CD14-positive monocyte (primary cell): Measurements from ENCODE around the gene TBC1D19. TPM values are rescaled to one million over a fixed set of nuclear protein-coding genes. Genes with fewer than 3 reads are reported as not detected.

ENCODE experiments used
- DNase-seq, 3 donors: peaks; one replicate each; pipeline ENCODE4 v3.0.0-alpha.2; 2011 to 2022
- H2AFZ ChIP-seq: 2 replicates; pipeline ENCODE4 v1.6.0; 2012; ENCODE audit warnings: mild to moderate bottlenecking, low read depth, low read length, inconsistent platforms; ENCODE audit not compliant: insufficient read depth, poor library complexity, severe bottlenecking
- H3K27ac ChIP-seq, 2 donors: 1 replicate in 1 of 2; 2 replicates in 1 of 2; pipeline ENCODE4 v1.5.1; 2012 to 2013; ENCODE audit warnings: low read length in 2 of 2, control low read depth in 1 of 2, inconsistent platforms in 1 of 2, low read depth in 1 of 2, mild to moderate bottlenecking in 1 of 2
- H3K27me3 ChIP-seq, 2 donors: one replicate each; pipeline versions ENCODE4 v1.6.0 to v1.6.1; 2011 to 2013; ENCODE audit warnings: low read length in 2 of 2; ENCODE audit not compliant: control insufficient read depth in 2 of 2, insufficient read depth in 2 of 2
- H3K36me3 ChIP-seq, 2 donors: replicated peaks in 1 of 2; 1 replicate in 1 of 2; 2 replicates in 1 of 2; pipeline versions ENCODE4 v1.5.1 to v1.6.1; 2012 to 2013; ENCODE audit warnings: low read length in 2 of 2, control low read depth in 1 of 2, inconsistent platforms in 1 of 2, mild to moderate bottlenecking in 1 of 2; ENCODE audit not compliant: insufficient read depth in 2 of 2, control insufficient read depth in 1 of 2
- H3K4me1 ChIP-seq, 2 donors: 1 replicate in 1 of 2; 2 replicates in 1 of 2; pipeline versions ENCODE4 v1.5.1 to v1.6.1; 2012 to 2013; ENCODE audit warnings: low read length in 2 of 2, control low read depth in 1 of 2, inconsistent platforms in 1 of 2, mild to moderate bottlenecking in 1 of 2, moderate library complexity in 1 of 2; ENCODE audit not compliant: insufficient read depth in 2 of 2, control insufficient read depth in 1 of 2
- H3K4me2 ChIP-seq: replicated peaks from 2 replicates; pipeline ENCODE3; 2012; ENCODE audit warnings: low read length, moderate library complexity, mild to moderate bottlenecking; ENCODE audit not compliant: poor library complexity, severe bottlenecking; ENCODE audit errors: extremely low read depth
- H3K4me3 ChIP-seq, 3 experiments: fragments of 200-600 bp in 1 of 3; sonication (generic) in 1 of 3; replicated peaks in 1 of 3; 1 replicate in 2 of 3; 2 replicates in 1 of 3; pipeline ENCODE4 v1.5.1; 2011 to 2013; ENCODE audit warnings: low read length in 3 of 3, mild to moderate bottlenecking in 3 of 3, control low read depth in 2 of 3, low read depth in 2 of 3, inconsistent platforms in 1 of 3, moderate library complexity in 1 of 3
- H3K79me2 ChIP-seq: 2 replicates; pipeline ENCODE4 v1.6.0; 2012; ENCODE audit warnings: mild to moderate bottlenecking, control low read depth, inconsistent platforms, low read length, moderate library complexity; ENCODE audit not compliant: insufficient read depth
- H3K9ac ChIP-seq: 2 replicates; pipeline ENCODE4 v1.6.0; 2017; ENCODE audit warnings: low read length, mild to moderate bottlenecking; ENCODE audit not compliant: insufficient read depth, poor library complexity, severe bottlenecking
- H3K9me3 ChIP-seq, 2 donors: replicated peaks in 1 of 2; 1 replicate in 1 of 2; 2 replicates in 1 of 2; pipeline versions ENCODE4 v1.5.1 to v1.6.1; 2012 to 2013; ENCODE audit warnings: low read length in 2 of 2, control low read depth in 1 of 2; ENCODE audit not compliant: control insufficient read depth in 1 of 2, insufficient read depth in 1 of 2
- H4K20me1 ChIP-seq: 2 replicates; pipeline ENCODE4 v1.6.0; 2012; ENCODE audit warnings: mild to moderate bottlenecking, low read length, control low read depth, moderate library complexity; ENCODE audit not compliant: insufficient read depth
- H3K27ac Mint-ChIP-seq, 7 donors: one replicate each; pipeline ENCODE4 v1.8.0; 2020; ENCODE audit warnings: mild to moderate bottlenecking in 7 of 7, mixed read lengths in 7 of 7, moderate library complexity in 6 of 7, inconsistent platforms in 2 of 7
- H3K27me3 Mint-ChIP-seq, 3 donors: one replicate each; pipeline ENCODE4 v1.8.0; 2021 to 2022; ENCODE audit warnings: low read depth in 3 of 3, mild to moderate bottlenecking in 3 of 3, mixed read lengths in 3 of 3, moderate library complexity in 3 of 3, inconsistent platforms in 1 of 3
- H3K36me3 Mint-ChIP-seq, 2 donors: one replicate each; pipeline ENCODE4 v1.8.0; 2020; ENCODE audit warnings: mixed read lengths in 2 of 2, inconsistent platforms in 1 of 2, mild to moderate bottlenecking in 1 of 2
- H3K4me1 Mint-ChIP-seq: one replicate; pipeline ENCODE4 v1.8.0; 2020; ENCODE audit warnings: mild to moderate bottlenecking, mixed read lengths
- H3K4me3 Mint-ChIP-seq, 2 donors: one replicate each; pipeline ENCODE4 v1.8.0; 2020; ENCODE audit warnings: mild to moderate bottlenecking in 2 of 2, mixed read lengths in 2 of 2, moderate library complexity in 1 of 2
- H3K9me3 Mint-ChIP-seq, 7 donors: one replicate each; pipeline ENCODE4 v1.8.0; 2020 to 2022; ENCODE audit warnings: mixed read lengths in 7 of 7, mild to moderate bottlenecking in 6 of 7, moderate library complexity in 6 of 7, inconsistent platforms in 2 of 7
- WGBS: methylation state at CpG from one replicate; pipeline ENCODE4 v1.1.5; 2013; ENCODE audit warnings: missing lambda C conversion rate; ENCODE audit not compliant: insufficient coverage; 5-methylcytosine and 5-hydroxymethylcytosine counted together
- intact Hi-C, 2 donors: fragments of 100-400 bp; cut with micrococcal nuclease; formaldehyde crosslinking; loops; one replicate each; pipeline versions ENCODE4 v1.15.0 to v1.15.1; 2023
- polyA plus RNA-seq, 3 donors: library from polyadenylated mRNA; depleted of rRNA in 1 of 3; unstranded in 2 of 3; stranded (reverse) in 1 of 3; fragments of 300-500 nt in 2 of 3; fragments of >200 nt in 1 of 3; fragmentation: Illumina TruSeq in 2 of 3; gene quantifications; 1 replicate in 2 of 3; 2 replicates in 1 of 3; pipeline ENCODE4 v1.2.3, GENCODE V29; 2012 to 2021
- TF ChIP-seq, protein P1 (sequence below): fragments of 200-600 bp; IDR thresholded peaks from one replicate; pipeline ENCODE4 v1.8.0; 2022; ENCODE audit warnings: antibody characterized with exemption, mild to moderate bottlenecking

TBC1D19 gene
- polyA plus RNA-seq, 3 donors, result 0.19 to 0.84 (median 0.33) TPM

- intact Hi-C loops, result no loop called here
- Mint-ChIP-seq H3K4me3 (no peak overlapping the region), H3K36me3 (no peaks in the 10 kb centered on the region), H3K27ac (no peak overlapping the region), H3K27me3 (no peaks in the 10 kb centered on the region), H3K9me3 (peaks cover 0 to 2% (median 0%) of the 10 kb centered on the region in 7 donors), H3K4me1 (peaks cover 10% of the 10 kb centered on the region)
- Histone ChIP-seq H4K20me1 (no peaks in the 10 kb centered on the region), H3K4me1 (no peaks in the 10 kb centered on the region), H3K9ac (no peak overlapping the region), H3K4me3 (no peak overlapping the region), H3K4me2 (no peak overlapping the region), H3K36me3 (no peaks in the 10 kb centered on the region), H3K27me3 (no peaks in the 10 kb centered on the region), H3K27ac (no peak overlapping the region), H3K79me2 (no peaks in the 10 kb centered on the region), H2AFZ (no peak overlapping the region), H3K9me3 (no peaks in the 10 kb centered on the region)
- DNase-seq, result no peak
- TF ChIP-seq, protein P1, sequence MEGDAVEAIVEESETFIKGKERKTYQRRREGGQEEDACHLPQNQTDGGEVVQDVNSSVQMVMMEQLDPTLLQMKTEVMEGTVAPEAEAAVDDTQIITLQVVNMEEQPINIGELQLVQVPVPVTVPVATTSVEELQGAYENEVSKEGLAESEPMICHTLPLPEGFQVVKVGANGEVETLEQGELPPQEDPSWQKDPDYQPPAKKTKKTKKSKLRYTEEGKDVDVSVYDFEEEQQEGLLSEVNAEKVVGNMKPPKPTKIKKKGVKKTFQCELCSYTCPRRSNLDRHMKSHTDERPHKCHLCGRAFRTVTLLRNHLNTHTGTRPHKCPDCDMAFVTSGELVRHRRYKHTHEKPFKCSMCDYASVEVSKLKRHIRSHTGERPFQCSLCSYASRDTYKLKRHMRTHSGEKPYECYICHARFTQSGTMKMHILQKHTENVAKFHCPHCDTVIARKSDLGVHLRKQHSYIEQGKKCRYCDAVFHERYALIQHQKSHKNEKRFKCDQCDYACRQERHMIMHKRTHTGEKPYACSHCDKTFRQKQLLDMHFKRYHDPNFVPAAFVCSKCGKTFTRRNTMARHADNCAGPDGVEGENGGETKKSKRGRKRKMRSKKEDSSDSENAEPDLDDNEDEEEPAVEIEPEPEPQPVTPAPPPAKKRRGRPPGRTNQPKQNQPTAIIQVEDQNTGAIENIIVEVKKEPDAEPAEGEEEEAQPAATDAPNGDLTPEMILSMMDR, result no peak
- WGBS, result no CpG with 5 or more reads among the region's 2 CpGs
These were observed 23.9 kb downstream of the TBC1D19 start for GRCh38 chr4:26607776-26608175.

DNA sequence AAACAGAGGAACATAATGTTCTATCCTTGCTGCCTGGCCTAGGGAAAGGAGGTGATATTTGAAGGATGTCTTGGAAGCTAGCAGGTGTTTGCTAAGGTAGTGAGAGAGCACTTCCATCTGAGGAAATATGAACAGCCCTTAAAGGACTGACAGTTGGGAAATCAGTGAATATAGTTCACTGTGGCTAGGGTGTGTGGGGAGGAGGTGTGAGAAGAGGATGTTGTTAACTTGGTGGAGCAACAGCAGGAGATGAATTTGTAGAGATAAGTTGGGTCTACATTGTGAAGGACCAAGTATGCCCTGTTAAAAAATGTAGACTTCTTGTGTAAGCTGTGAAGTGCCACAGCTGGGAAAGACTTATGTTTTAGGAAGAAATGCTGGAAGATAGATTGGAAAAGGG is 25.5 kb downstream of the TBC1D19 start:
- TF ChIP-seq, protein P1, result no peak
- Histone ChIP-seq H3K4me1 (no peaks in the 10 kb centered on the region), H4K20me1 (no peaks in the 10 kb centered on the region), H3K79me2 (no peaks in the 10 kb centered on the region), H3K9me3 (no peaks in the 10 kb centered on the region), H3K36me3 (no peaks in the 10 kb centered on the region), H3K27me3 (no peaks in the 10 kb centered on the region), H3K4me2 (no peak overlapping the region), H3K9ac (no peak overlapping the region), H3K27ac (no peak overlapping the region), H2AFZ (no peak overlapping the region), H3K4me3 (no peak overlapping the region)
- H3K27me3 Mint-ChIP-seq, result no peaks in the 10 kb centered on the region
- H3K27ac Mint-ChIP-seq, result no peak overlapping the region
- intact Hi-C loops, result no loop called here
- peaks cover 0 to 2% (median 0%) of the 10 kb centered on the region in 7 donors for H3K9me3 Mint-ChIP-seq
- no peak for DNase-seq
- no peak overlapping the region for H3K4me3 Mint-ChIP-seq
- H3K4me1 Mint-ChIP-seq, result peaks cover 10% of the 10 kb centered on the region
- no peaks in the 10 kb centered on the region for H3K36me3 Mint-ChIP-seq
